H1 (cell line): Measurements from ENCODE around the gene FSIP1. TPM values are rescaled to one million over a fixed set of nuclear protein-coding genes. Genes with fewer than 3 reads are reported as not detected.

Source experiments
- GABPA ChIP-seq: IDR thresholded peaks from 2 replicates; pipeline ENCODE4 v1.6.1; 2011; ENCODE audit warnings: mild to moderate bottlenecking, low read length, moderate library complexity, borderline replicate concordance; ENCODE audit not compliant: insufficient read depth
- MAFK ChIP-seq: IDR thresholded peaks from 2 replicates; pipeline ENCODE4 v1.6.1; 2012; ENCODE audit warnings: low read depth, mild to moderate bottlenecking, improper control_type of control experiment, low read length
- POLR2A ChIP-seq, 2 experiments: IDR thresholded peaks; 1 replicate in 1 of 2; 2 replicates in 1 of 2; pipeline ENCODE4 v1.6.1; 2011; ENCODE audit warnings: low read depth in 2 of 2, low read length in 2 of 2, mild to moderate bottlenecking in 2 of 2; ENCODE audit errors: control extremely low read depth in 1 of 2
- POLR2AphosphoS5 ChIP-seq: IDR thresholded peaks from 2 replicates; pipeline ENCODE4 v1.6.1; 2011; ENCODE audit warnings: low read depth, low read length
- polyA plus RNA-seq, 7 experiments: library from polyadenylated mRNA; depleted of rRNA in 3 of 7; stranded (reverse) in 5 of 7; unstranded in 2 of 7; fragments of >200 nt in 5 of 7; fragments of 200-250 nt in 2 of 7; gene quantifications; 1 replicate in 5 of 7; 2 replicates in 1 of 7; 4 replicates in 1 of 7; pipeline versions ENCODE4 v1.2.1 to v1.2.3, GENCODE V29; 2011 to 2013; ENCODE audit warnings: missing spikeins in 2 of 7, mixed read lengths in 2 of 7
- total RNA-seq: library from RNA; stranded (reverse); fragmentation: NEBNext Ultra II Directional; extraction: Animal tissue kit (Norgen Biotek cat#: 25700); gene quantifications from 2 replicates; pipeline ENCODE4 v1.2.1, GENCODE V29; 2021

The FSIP1 gene
- total and polyA plus RNA-seq, 2 of the 8 experiments (the other 6 are each of a cell fraction or from before 2014, with no cell fraction given): 0.18 to 1.3 TPM

- no peak for TF ChIP-seq MAFK
- no peak for TF ChIP-seq GABPA
- peak; percentile 62; the same call in 1 of the 2 replicates for TF ChIP-seq POLR2AphosphoS5
- peak in 1 of 2 experiments; percentile 39; a peak in 2 of 3 replicates for TF ChIP-seq POLR2A (IDR thresholded peaks at IDR 0.05; ENCODE audit: control extremely low read depth in 1 of 2, low read depth in 2 of 2, low read length in 2 of 2)
These were observed 187.1 kb downstream of the FSIP1 start (continued) for GRCh38 chr15:39595338-39596221.
